RWPE1 (cell line): Measurements from ENCODE around the gene HSFX3.
"Not testable (repeated sequence)": the region's sequence is repeated elsewhere in the genome, so short reads cannot be mapped to it uniquely, and the experiment has no call there.

Source experiments
- CTCF ChIA-PET: fragments of 350-600 bp; sonication (Branson Sonifier 250); formaldehyde crosslinking; extraction: SDS; loops from one replicate; lab custom pipeline; 2021; lab: Yijun Ruan, JAX
- POLR2A ChIA-PET: fragments of 400-600 bp; formaldehyde crosslinking; extraction: SDS; loops from one replicate; lab custom pipeline; 2020; ENCODE audit warnings: antibody characterized with exemption; ENCODE audit not compliant: low non-redundant PET; lab: Yijun Ruan, JAX
- DNase-seq: peaks from one replicate; pipeline ENCODE4 v3.0.0; 2012; ENCODE audit warnings: low spot score
- H3K27ac ChIP-seq: fragments of 450-650 bp; 2 replicates; pipeline ENCODE4 v1.5.1; 2017
- CTCF ChIP-seq: fragments of 450-650 bp; conservative IDR thresholded peaks from 2 replicates; pipeline ENCODE4 v1.5.1; 2017; ENCODE audit warnings: low read depth, mild to moderate bottlenecking

Gene HSFX3

GRCh38 chrX:149549701-149550100 is at the start of gene HSFX3:
HSFX3 (minus strand) TSS chrX:149549924; CDS start chrX:149549852, 72 bp downstream.
- POLR2A ChIA-PET, H3K27ac ChIP-seq, CTCF ChIA-PET: not testable (repeated sequence)

GRCh38 chrX:149598603-149599002 is 48.9 kb upstream of the HSFX3 start:
- CTCF ChIA-PET, H3K27ac ChIP-seq, POLR2A ChIA-PET, DNase-seq: not testable (repeated sequence)

More at GRCh38 chrX:149549701-149550100, at the start of gene HSFX3:
- not testable (repeated sequence) for DNase-seq

- POLR2A ChIA-PET, DNase-seq, CTCF ChIA-PET, H3K27ac ChIP-seq: not testable (repeated sequence)
These were observed 46.2 kb upstream of the HSFX3 start for GRCh38 chrX:149595943-149596342.

GRCh38 chrX:149595214-149595613 is 45.5 kb upstream of the HSFX3 start, which contains the start of gene HSFX2:
HSFX2 (minus strand) TSS chrX:149595314; CDS start chrX:149594700, 614 bp downstream.
- CTCF ChIA-PET, POLR2A ChIA-PET, H3K27ac ChIP-seq, DNase-seq: not testable (repeated sequence)

GRCh38 chrX:149590993-149591392 is 41.3 kb upstream of the HSFX3 start:
- CTCF ChIA-PET, H3K27ac ChIP-seq, DNase-seq, POLR2A ChIA-PET: not testable (repeated sequence)

- POLR2A ChIA-PET, CTCF ChIA-PET, H3K27ac ChIP-seq, DNase-seq: not testable (repeated sequence)
These were observed 37.6 kb upstream of the HSFX3 start, which contains the start of gene MAGEA9B for GRCh38 chrX:149587359-149587758. MAGEA9B (minus strand) TSS chrX:149587459; CDS start chrX:149583179, 4,280 bp downstream.

- H3K27ac ChIP-seq, POLR2A ChIA-PET, DNase-seq, CTCF ChIA-PET: not testable (repeated sequence)
These were observed 35.9 kb upstream of the HSFX3 start for GRCh38 chrX:149585631-149586030.

- H3K27ac ChIP-seq, DNase-seq, POLR2A ChIA-PET, CTCF ChIA-PET: not testable (repeated sequence)
These were observed 23.7 kb upstream of the HSFX3 start for GRCh38 chrX:149573456-149573855.

GRCh38 chrX:149572743-149573142 is 23.0 kb upstream of the HSFX3 start:
- ChIA-PET CTCF (no interaction called here), POLR2A (no interaction called here)
- TF ChIP-seq CTCF: no peak
- DNase-seq: no peak
- no peak overlapping the region for H3K27ac ChIP-seq

- POLR2A ChIA-PET: no interaction called here
- CTCF ChIA-PET: no interaction called here
- H3K27ac ChIP-seq: no peak overlapping the region
- no peak for TF ChIP-seq CTCF
- no peak for DNase-seq
These were observed 22.0 kb upstream of the HSFX3 start for GRCh38 chrX:149571770-149572169.

GRCh38 chrX:149570668-149571067 is 20.9 kb upstream of the HSFX3 start:
- DNase-seq: peak; percentile 13
- H3K27ac ChIP-seq: no peak overlapping the region
- ChIA-PET CTCF (interaction anchor here (0.6 kb wide), 1 partner anchor 74 kb away, joined by 3 read pairs; no protein-coding TSS in a partner anchor), POLR2A (no interaction called here)
- TF ChIP-seq CTCF: no peak
